Cardiac muscle cell (in vitro differentiated cells and primary cell): ENCODE data around the gene UNC5B. TPM values are rescaled to one million over a fixed set of nuclear protein-coding genes. Genes with fewer than 3 reads are reported as not detected.
A peak's percentile ranks its signal among the peaks of the same experiment; 100 is the strongest.

ENCODE experiments used
- DNase-seq, 2 donors: peaks; one replicate each; pipeline versions ENCODE4 v3.0.0 to v3.0.0-alpha.2; 2010 to 2017; ENCODE audit warnings: low read depth in 1 of 2, low spot score in 1 of 2
- H3K27ac ChIP-seq: fragments of 200-600 bp; sonication (generic); 2 replicates; pipeline ENCODE4 v1.5.1; 2016
- H3K27me3 ChIP-seq: fragments of 200-600 bp; sonication (generic); 2 replicates; pipeline ENCODE4 v1.6.0; 2016; ENCODE audit warnings: control low read depth
- H3K36me3 ChIP-seq: fragments of 200-600 bp; sonication (generic); 2 replicates; pipeline ENCODE4 v1.5.1; 2016; ENCODE audit warnings: control low read depth
- H3K4me1 ChIP-seq: fragments of 200-600 bp; sonication (generic); 2 replicates; pipeline ENCODE4 v1.8.1; 2017; ENCODE audit warnings: low read depth, mild to moderate bottlenecking, mixed run types
- H3K4me3 ChIP-seq: fragments of 200-600 bp; sonication (generic); 2 replicates; pipeline ENCODE4 v1.5.1; 2016; ENCODE audit warnings: mild to moderate bottlenecking
- H3K9me3 ChIP-seq: fragments of 200-600 bp; sonication (generic); 2 replicates; pipeline ENCODE4 v1.5.1; 2017; ENCODE audit warnings: low read depth, mild to moderate bottlenecking, control low read depth
- polyA plus RNA-seq: library from polyadenylated mRNA; unstranded; fragments of >200 nt; fragmentation: Nextera tagmentation; extraction: Ambion mirVana; gene quantifications from 2 replicates; pipeline ENCODE4 v1.2.1, GENCODE V29; 2016
- total RNA-seq: library from RNA; depleted of rRNA; stranded (reverse); fragments of >200 nt; gene quantifications from 2 replicates; pipeline ENCODE4 v1.2.3, GENCODE V29; 2016
- TF ChIP-seq, protein P1 (sequence below): IDR thresholded peaks from 2 replicates; pipeline ENCODE4 v1.5.1; 2012; ENCODE audit warnings: low read depth, mild to moderate bottlenecking, low read length

UNC5B gene
- total and polyA plus RNA-seq, 2 experiments from 2014 or later: 73.3 to 172 TPM

DNA sequence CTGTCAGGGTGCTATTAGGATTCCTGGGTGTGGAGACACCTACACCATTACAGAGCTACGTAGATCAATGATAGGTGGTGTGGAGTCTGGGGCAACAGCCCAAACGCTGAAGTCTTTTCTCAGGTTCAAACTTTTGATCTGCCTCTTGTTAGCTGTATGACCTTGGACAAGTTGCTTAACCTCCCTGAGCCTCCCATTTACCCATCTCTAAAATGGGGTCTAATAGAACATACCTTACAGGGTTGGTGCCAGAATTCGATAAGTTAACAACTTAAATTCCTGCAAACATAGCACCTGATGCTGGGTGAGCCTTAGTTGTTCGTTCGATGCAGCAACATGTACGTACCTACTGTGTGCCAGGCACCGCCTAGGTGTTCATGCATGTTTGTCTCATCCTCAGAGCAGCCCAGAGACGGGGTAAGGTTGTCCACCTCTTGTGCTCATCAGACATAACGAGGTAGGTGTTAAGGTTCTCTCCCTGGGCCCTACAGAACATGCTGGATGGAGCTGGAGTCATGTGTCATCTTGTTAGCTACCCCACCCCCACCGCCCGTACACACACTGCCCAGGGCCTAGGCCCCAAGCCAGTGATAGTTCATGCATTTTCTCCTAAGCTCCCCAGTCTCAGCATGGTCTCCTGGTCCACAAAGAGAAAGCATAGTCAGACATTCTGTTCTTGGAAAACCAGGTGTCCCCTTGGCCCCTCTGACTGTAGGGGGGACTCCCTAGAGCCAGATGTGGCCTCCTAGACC is 65.7 kb downstream of the UNC5B start:
- H3K9me3 ChIP-seq: no peaks in the 10 kb centered on the region
- H3K36me3 ChIP-seq: peaks cover 25% of the 10 kb centered on the region
- DNase-seq: no peak
- H3K4me1 ChIP-seq: peaks cover 4% of the 10 kb centered on the region
- TF ChIP-seq, protein P1, sequence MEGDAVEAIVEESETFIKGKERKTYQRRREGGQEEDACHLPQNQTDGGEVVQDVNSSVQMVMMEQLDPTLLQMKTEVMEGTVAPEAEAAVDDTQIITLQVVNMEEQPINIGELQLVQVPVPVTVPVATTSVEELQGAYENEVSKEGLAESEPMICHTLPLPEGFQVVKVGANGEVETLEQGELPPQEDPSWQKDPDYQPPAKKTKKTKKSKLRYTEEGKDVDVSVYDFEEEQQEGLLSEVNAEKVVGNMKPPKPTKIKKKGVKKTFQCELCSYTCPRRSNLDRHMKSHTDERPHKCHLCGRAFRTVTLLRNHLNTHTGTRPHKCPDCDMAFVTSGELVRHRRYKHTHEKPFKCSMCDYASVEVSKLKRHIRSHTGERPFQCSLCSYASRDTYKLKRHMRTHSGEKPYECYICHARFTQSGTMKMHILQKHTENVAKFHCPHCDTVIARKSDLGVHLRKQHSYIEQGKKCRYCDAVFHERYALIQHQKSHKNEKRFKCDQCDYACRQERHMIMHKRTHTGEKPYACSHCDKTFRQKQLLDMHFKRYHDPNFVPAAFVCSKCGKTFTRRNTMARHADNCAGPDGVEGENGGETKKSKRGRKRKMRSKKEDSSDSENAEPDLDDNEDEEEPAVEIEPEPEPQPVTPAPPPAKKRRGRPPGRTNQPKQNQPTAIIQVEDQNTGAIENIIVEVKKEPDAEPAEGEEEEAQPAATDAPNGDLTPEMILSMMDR: no peak
- no peaks in the 10 kb centered on the region for H3K27me3 ChIP-seq
- no peak overlapping the region for H3K4me3 ChIP-seq
- H3K27ac ChIP-seq: no peak overlapping the region

DNA sequence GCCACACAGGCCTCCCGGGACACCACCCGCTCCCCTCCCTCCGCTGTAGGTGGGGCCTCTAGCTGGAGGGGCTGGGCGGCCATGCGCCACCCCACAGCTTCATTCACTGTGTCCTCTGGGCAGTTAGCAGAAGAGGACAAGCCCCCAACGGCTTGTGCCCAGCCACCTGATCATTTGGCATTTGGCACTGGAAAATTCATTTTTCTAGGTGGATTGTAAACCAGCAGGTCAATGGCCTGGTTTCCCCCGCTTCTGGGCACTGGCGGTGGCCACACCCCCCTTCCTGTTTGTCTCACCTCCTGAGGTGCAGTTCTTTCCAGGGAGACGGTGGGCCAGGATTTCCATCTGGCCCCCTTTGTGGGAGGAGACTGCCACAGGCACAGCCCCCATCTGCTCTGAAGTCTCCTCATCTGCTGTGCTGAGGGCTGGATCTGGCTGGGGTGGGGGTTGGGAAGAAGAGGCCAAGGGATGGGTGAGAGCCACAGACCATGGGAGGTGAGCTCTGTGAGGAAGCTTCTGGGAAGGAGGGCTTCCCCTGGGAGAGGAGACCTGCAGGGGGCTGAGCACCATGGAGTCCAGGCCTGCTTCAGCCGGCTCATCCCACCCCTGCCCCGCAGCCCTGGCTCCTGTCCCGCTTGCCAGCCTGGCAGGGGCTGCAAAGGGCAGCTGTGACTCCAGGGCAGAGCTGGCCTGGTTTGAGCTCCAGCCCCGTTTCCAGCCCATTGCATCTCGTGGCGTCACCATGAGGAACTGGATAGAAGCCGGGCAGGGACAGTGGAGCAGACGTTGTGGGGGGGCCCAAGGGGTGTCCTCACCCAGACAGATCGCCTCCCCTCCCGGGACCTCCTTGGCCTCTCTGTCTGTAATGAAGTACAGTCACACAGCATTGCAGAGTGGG is 66.6 kb downstream of the UNC5B start:
- Histone ChIP-seq H3K4me3 (no peak overlapping the region), H3K36me3 (peaks cover 21% of the 10 kb centered on the region), H3K27me3 (no peaks in the 10 kb centered on the region), H3K4me1 (peaks cover 4% of the 10 kb centered on the region), H3K27ac (peak overlapping the region; percentile 15), H3K9me3 (no peaks in the 10 kb centered on the region)
- no peak for DNase-seq
- TF ChIP-seq, protein P1: no peak

DNA sequence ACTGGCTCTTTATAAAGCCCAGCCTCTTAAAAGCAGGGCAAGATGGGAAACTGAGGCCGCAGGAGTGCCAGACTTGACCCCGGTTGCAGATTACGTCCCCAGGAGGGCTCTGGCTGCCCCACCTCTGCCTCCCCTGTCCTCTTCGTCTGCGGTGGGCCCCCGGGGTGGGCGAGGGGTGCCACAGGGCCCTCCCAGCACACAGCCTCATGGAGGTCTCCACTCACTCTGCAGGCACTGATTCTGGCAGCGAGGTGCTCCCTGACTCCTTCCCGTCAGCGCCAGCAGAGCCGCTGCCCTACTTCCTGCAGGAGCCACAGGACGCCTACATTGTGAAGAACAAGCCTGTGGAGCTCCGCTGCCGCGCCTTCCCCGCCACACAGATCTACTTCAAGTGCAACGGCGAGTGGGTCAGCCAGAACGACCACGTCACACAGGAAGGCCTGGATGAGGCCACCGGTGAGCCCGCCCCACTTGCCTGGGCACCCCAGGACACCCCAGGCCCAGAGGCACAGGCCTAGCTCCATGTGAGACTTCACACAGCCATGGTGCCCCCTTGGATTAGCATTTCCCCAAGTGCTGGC is 67.3 kb downstream of the UNC5B start:
- H3K4me3 ChIP-seq: no peak overlapping the region
- H3K36me3 ChIP-seq: peaks cover 21% of the 10 kb centered on the region
- no peaks in the 10 kb centered on the region for H3K9me3 ChIP-seq
- H3K27ac ChIP-seq: peak overlapping the region; percentile 51
- TF ChIP-seq, protein P1: no peak
- DNase-seq: no peak
- no peaks in the 10 kb centered on the region for H3K27me3 ChIP-seq
- peaks cover 4% of the 10 kb centered on the region for H3K4me1 ChIP-seq

DNA sequence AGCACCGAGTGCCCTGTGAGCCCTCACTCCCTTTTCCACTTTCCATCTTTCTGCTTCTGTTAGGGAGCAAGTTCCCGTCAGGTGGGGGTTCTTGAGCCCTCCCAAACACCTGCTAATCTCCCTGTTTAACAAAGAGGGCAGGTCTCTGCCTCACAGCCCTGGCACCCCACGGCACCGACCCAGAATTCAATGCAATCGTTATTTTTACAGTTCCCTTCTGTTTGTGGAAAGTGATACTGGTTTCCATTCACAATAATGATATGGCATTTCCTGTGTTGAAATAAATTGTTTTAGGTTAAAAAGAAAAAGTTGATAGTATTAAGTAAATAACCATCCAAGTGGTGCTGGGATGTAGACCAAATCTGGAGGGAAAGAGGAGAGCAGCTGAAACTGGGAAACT is 67.8 kb downstream of the UNC5B start:
- TF ChIP-seq, protein P1: no peak
- peaks cover 21% of the 10 kb centered on the region for H3K36me3 ChIP-seq

DNA sequence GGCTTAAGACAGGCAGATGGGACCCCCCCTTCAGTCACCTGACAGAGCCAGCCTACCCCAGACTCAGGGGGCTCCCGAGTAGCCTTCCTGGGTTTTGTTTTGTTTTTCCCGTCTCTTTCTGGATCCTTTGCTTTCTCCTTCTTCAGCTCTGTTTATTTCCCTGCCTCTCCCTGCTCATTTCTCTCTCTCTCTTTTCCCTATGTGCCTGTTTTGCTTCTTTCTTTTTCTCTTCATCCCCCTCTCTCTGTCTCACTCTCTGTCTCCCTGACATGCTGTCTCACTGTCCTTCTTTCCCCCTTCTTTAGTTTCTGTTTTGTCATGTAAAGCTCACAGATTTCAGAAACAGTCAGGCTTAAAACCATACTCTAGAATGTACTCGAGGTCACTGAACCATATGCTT is 68.5 kb downstream of the UNC5B start:
- Histone ChIP-seq H3K27ac (no peak overlapping the region), H3K9me3 (no peaks in the 10 kb centered on the region), H3K4me1 (peaks cover 4% of the 10 kb centered on the region), H3K27me3 (no peaks in the 10 kb centered on the region), H3K4me3 (no peak overlapping the region), H3K36me3 (peaks cover 24% of the 10 kb centered on the region)
- TF ChIP-seq, protein P1: no peak
- no peak for DNase-seq

More for the DNA sequence above, 67.8 kb downstream of the UNC5B start:
- H3K4me3 ChIP-seq: no peak overlapping the region
- DNase-seq: no peak
- H3K9me3 ChIP-seq: no peaks in the 10 kb centered on the region
- no peaks in the 10 kb centered on the region for H3K27me3 ChIP-seq
- peaks cover 4% of the 10 kb centered on the region for H3K4me1 ChIP-seq
- H3K27ac ChIP-seq: peak overlapping the region; percentile 51
